ENCODE results near the gene KDF1. TPM values are rescaled to one million over a fixed set of nuclear protein-coding genes. Genes with fewer than 3 reads are reported as not detected.
"Not testable (repeated sequence)": the region's sequence is repeated elsewhere in the genome, so short reads cannot be mapped to it uniquely, and the experiment has no call there.

KDF1 gene
- total RNA-seq, 1 experiment from 2014 or later, result not detected

DNA sequence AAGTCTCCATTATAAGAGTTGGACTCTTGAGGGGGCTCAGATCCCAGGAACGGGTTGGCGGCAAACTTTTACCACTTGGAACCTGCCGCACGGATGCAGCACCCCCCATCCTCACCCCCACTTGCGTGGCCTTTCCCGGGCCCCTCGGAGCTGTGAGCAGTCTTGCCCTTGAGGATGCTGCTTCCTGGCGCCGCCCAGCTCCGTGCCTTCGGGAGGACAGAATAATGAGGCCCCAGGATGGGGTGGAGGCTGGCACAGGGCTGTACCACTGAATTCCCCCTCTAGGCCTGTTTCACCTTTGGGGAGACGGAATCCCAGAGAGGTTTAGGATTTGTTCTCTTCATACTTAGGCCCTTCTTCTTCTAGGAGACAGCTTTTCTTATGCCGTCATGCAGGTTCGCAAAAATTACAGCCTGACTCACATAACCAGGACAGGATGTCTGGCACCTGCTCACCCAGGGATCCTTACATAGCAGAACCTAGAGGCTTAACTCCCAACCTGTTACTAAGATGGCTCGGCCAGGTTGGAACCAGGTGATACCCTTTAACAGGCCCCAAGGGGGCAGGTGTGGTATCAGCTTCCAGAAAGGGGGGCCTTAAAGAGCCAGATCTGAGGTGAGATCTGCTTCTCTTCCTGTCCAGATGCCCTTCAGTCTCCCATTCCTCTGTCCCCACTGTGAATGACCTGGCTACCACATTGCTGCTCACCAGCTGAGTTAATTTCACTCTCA is 34.7 kb upstream of the KDF1 start:
- in situ Hi-C loops (cut with HindIII; ENCODE audit: low sequenced_read_pairs), result no loop called here
- peak; percentile 55 for DNase-seq (ENCODE audit: low spot score)

DNA sequence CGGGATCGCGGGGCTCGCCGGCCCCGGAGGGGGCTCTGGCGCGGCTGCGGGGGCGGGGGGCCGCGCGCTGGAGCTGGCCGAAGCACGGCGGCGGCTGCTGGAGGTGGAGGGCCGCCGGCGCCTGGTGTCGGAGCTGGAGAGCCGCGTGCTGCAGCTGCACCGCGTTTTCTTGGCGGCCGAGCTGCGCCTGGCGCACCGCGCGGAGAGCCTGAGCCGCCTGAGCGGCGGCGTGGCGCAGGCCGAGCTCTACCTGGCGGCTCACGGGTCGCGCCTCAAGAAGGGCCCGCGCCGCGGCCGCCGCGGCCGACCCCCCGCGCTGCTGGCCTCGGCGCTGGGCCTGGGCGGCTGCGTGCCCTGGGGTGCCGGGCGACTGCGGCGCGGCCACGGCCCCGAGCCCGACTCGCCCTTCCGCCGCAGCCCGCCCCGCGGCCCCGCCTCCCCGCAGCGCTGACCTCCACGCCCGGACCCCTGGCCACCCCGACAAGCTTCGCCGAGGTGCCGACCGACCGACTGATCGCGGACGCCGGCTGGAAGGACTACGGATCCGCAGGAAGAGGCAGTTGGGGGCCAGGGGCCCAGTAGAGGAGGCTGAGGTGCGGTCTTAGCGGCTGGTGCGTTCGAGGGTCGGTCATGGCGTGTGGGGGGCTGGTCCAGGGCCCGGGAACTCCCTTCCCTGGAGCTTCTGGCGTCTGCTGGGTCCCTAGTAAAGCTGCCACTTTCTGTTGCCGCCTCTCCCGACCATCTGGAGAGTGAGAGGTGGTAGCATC is 33.9 kb upstream of the KDF1 start:
- in situ Hi-C loops (cut with HindIII; ENCODE audit: low sequenced_read_pairs), result no loop called here
- DNase-seq (ENCODE audit: low spot score), result no peak

DNA sequence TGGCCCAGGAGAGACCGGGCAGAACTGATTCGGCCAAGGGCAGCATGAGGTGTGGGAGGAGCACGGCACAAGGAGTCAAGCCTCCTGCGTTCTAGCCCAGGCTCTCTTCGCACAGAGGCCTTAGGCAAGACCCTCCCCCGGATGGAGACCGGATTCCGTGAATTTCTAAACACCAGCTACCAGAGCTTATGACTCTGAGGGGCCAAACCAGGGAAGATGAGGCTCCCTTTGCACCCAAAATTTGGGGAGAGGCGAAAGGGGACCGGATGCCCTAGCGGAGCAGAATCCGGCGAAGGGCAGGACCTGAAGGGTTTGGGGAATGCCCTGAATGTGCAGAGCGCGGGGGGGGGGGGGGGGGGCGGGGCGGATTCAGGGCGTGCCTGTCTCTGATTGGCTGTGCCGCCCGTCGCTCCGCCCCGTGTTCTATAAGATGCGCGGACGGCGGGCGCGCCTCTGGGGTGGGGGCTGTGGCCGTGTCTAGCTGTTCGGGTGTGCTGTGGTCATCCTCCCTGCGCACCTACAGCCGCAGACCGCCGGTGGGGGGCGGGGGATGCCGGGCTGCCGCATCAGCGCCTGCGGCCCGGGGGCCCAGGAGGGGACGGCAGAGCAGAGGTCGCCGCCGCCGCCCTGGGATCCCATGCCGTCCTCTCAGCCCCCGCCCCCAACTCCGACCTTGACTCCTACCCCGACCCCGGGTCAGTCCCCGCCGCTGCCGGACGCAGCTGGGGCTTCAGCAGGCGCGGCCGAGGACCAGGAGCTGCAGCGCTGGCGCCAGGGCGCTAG is 33.2 kb upstream of the KDF1 start, which contains the start of gene TRNP1:
TSS of gene TRNP1 (plus strand) at position 456 of the 783 bp plus-strand sequence. CDS start at position 551, 95 bp downstream.
- in situ Hi-C loops (cut with HindIII; ENCODE audit: low sequenced_read_pairs), result no loop called here

DNA sequence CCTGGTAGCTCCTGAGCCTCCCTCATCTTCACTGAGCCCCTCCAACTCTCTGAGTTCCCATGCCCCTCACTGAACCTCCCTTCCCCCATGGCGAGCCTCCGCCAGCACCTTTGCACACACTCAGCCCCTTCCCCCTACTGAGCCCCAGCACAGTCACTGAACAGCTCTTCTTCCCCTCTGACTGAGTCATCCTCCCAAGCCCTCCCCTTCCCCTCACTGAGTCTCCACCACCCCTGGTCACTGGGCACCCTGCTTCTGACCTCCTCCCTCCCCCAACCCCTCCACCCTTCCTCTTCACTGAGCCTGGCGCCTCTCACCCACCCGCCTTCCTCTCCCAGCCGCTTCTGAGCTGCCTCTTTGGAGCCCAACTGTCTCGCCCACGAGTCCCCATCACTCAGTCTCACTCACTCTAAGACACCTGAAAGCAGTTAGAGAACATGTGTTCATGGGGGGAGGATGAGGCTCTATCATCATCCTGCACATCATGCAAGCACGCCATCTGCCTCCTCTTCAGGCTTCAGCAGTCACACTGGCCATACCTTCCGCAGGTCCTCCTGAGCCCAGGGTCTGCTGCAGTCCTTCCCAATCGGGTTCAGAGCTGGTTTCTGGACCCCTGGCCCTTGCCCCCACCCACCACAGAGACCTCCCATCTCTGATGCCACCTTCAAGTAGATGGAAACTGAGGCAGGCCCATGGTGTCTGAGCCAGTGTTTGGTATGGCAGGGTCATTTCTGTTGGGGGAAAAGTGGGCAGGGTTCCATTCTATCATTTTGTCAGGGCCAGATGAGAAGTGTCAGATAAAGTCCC is 31.2 kb upstream of the KDF1 start:
- in situ Hi-C loops (cut with HindIII; ENCODE audit: low sequenced_read_pairs), result no loop called here
- no peak for DNase-seq (ENCODE audit: low spot score)

More for the DNA sequence above, 33.2 kb upstream of the KDF1 start, which contains the start of gene TRNP1:
- DNase-seq (ENCODE audit: low spot score), result peak; percentile 89

DNA sequence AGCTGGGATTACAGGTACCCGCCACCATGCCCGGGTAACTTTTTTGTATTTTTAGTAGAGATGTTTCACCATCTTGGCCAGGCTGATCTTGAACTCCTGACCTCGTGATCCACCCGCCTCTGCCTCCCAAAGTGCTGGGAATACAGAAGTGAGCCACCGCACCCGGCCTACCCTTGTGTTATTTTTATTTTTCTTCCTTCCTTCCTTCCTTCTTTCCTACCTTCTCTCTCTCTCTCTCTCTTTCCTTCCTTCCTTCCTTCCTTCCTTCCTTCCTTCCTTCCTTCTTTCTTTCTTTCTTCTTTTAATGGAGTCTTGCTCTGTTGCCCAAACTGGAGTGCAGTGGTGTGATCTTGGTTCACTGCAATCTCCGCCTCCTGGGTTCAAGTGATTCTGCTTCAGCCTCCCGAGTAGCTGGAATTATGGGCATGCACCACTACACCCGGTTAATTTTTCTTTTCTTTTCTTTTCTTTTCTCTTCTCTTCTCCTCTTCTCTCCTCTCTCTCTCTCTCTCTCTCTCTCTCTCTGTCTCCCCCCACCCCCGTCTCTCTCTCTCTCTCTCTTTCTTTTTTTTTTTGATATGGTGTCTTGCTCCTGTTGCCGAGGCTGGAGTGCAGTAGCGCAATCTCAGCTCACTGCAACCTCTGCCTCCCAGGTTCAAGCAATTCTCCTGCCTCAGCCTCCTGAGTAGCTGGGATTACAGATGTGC is 29.3 kb upstream of the KDF1 start:
- DNase-seq (ENCODE audit: low spot score); in situ Hi-C loops (cut with HindIII; ENCODE audit: low sequenced_read_pairs): not testable (repeated sequence)

DNA sequence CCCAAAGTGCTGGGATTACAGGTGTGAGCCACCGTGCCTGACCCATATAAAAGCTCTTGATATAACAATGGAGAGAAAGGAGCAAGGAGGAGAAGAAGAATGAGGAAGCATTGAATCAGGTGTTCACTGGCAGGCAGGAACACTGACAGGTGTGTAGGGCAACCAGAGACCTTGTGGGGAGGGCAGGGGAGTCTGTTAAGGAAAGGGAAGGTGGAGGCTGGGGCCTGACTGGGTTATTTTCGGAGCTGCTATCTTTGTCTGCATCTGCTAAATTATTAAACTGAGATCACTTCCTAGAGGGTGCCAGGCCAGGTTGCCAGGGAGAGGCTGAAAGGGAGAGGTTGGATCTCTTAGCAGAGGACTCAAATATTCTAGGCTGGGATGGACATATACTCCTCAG is 26.4 kb upstream of the KDF1 start:
- DNase-seq (ENCODE audit: low spot score), result no peak
- in situ Hi-C loops (cut with HindIII; ENCODE audit: low sequenced_read_pairs), result no loop called here

DNA sequence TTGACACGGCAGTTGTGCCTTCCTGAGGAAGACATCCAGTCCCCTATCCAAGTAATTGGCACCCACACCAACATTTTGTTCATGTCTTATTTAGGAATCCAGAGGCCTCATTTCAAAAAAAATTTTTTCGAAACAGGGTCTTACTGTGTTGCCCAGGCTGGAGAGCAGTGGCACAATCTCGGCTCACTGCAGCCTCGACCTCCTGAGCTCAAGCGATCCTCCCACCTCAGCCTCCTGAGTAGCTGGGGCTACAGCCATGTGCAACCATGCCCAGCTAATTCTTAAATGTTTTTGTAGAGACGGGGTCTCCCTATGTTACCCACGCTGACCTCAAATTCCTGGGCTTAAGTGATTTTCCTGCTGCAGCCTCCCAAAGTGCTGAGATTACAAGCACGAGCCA is 24.0 kb upstream of the KDF1 start:
- in situ Hi-C loops (cut with HindIII; ENCODE audit: low sequenced_read_pairs), result no loop called here
- no peak for DNase-seq (ENCODE audit: low spot score)

DNA sequence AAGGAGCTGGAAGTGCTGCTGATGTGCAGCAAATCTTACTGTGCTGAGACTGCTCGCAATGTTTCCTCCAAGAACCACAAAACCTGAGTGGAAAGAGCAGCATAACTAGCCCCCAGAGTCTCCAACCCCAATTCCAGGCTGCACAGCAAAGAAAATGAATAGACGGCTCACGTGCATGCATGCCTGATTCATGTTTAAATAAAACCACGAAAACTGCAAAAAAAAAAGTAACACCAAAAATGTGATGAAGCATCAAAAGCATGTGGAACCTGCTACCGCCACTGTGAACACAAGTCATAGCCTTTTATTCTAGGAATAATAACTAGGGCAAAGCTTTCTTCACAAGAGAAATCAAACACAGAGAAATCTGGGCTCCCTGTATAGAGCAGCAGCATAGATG is 23.6 kb upstream of the KDF1 start:
- in situ Hi-C loops (cut with HindIII; ENCODE audit: low sequenced_read_pairs), result no loop called here
- no peak for DNase-seq (ENCODE audit: low spot score)

DNA sequence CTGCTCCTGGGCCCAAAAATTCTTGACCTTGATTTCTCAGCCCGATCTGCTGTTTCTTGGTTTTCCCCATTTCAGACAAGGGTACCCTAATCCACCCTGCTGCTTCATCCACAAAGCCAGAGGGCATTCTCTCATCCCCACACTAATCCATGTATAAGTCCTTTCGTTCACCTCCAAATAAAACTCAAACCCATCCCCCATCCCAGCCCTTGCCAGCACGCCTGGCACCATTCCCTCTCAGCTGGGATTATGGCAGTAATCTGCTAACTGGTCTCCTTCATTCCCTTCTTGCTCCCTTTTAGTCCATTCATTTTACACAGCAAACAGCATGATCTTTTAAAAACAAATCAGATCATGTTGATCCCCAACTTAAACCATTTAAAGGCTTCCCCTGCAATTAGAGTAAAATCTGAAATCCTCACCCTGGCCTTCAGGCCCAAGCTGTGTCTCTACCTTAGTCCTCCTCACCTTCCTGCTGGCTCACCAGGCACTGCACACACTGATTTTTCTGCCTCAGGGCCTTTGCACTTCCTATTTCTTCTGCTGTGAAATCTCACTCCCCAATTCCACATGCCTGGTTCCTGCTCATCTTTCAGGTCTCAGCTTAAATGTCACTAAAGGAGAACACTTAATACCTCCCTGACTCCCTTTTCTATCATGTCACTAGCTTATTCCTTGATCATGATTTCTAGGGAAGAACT is 21.0 kb upstream of the KDF1 start:
- in situ Hi-C loops (cut with HindIII; ENCODE audit: low sequenced_read_pairs), result no loop called here
- DNase-seq (ENCODE audit: low spot score), result no peak

DNA sequence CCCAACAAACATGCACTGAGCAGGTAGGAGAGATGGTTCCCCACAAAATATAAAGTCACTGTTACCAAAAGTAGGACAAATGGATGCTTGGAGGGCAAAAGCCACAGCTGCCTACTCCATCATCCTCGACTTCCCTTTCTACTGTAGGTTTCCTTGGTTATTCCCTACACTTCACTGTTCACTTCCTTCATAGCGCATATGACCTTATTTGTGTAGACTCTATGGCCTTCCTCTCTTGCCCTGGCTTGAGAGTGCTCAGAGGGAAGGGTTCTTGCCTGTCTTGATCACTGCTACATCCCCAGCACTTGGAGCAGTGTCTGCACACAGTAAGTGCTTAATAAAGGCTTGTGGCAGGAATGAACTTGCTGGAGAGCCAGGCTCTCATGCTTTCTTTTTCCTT is 18.6 kb upstream of the KDF1 start:
- no peak for DNase-seq (ENCODE audit: low spot score)
- in situ Hi-C loops (cut with HindIII; ENCODE audit: low sequenced_read_pairs), result no loop called here

DNA sequence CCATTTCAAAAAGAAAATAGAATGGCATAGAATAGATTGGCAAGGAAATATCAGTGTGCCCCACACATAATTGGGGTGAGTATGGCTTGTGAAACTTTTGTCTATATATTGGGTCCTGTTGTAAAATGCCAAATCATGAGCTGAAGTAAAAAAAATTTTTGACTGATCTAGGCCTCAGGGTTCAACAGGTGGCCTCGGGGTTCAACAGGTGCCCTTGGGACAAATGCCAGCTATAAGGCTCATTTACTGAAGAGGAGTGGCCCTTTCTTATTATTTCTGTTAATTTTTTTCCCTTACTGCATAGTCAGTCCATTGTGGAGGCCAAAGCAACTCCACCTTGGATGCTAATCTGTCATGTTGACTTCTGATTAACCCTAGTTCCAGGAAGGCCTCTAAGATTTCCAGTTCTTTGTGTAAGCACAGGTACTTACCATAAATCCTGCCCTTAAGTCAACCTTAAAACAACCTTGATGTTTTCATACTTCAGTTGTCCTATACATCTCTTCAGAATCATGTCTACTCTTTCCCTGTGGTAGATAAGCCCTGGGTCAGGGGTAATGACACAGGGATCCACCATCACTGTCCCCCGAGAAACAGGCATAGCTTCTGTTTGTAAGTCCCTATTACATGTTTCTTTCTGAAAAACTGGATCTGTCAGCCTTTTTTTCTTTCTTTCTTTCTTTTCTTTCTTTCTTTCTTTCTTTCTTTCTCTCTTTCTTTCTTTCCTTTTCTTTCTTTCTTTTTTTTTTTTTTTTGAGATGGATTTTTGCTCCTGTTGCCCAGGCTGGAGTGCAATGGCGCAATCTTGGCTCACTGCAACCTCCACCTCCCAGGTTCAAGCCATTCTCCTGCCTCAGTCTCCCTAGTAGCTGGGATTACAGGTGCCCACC is 16.6 kb upstream of the KDF1 start:
- in situ Hi-C loops (cut with HindIII; ENCODE audit: low sequenced_read_pairs), result no loop called here
- no peak for DNase-seq (ENCODE audit: low spot score)

DNA sequence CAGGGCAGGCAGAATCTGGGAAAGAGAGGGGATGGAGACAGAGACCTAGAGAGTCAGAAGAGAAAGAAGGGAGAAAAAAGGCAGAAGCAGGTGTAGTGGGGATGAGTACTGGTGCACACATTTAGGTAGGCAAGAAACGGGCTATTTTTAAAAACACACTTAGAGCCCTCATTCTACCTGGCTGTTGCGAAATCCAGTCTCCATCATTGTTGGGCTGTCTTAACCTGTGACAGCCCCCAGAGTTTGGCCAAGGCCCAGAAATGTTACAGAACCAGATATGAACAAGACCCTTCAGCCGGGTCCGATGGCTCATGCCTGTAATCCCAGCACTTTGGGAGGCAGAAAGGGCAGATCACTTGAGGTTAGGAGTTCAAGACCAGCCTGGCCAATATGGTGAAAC is 12.6 kb upstream of the KDF1 start:
- in situ Hi-C loops (cut with HindIII; ENCODE audit: low sequenced_read_pairs), result loop anchor here (25.0 kb wide), 1 partner anchor 89 kb away; no protein-coding TSS in a partner anchor
- no peak for DNase-seq (ENCODE audit: low spot score)

DNA sequence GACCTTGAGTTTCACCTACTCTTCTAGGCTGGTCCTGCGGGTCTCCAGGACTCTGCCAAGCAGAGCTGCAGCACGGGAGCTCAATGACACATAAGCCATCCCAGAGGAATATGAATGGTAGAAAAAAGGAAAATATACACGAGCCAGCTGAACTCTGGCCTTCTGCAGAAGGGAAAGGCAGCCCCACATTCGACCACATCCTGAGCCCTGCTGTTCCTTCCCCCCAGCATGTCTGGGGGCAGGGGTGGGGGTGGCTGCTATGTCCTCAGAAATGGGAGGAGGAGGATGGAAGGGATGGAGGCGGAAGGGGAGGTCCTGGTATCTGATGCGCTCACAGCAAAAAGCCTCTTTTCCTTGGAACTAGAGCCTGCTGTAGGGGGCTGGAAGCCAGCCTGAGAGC is 12.1 kb upstream of the KDF1 start:
- DNase-seq (ENCODE audit: low spot score), result no peak
- in situ Hi-C loops (cut with HindIII; ENCODE audit: low sequenced_read_pairs), result loop anchor here (25.0 kb wide), 1 partner anchor 90 kb away; no protein-coding TSS in a partner anchor

DNA sequence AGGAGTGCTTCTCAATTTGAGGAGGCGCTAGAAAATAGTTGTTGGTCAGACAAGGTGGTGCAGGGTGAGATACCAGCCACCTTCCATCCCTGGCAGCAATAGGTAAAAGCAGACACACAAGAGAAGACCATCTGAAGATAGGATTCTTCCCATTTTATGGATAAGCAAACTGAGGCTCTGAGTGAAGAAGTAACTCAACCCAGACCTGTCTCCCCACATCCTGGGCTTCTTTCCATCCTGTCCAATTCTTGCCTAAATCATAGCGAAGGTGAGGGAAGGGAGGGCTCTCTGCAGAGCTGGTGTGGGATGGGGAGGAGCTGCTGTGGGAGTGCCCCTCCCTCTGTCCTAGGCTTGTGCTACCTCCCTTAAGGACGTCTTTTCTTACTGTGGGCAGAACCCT is 11.3 kb upstream of the KDF1 start:
- in situ Hi-C loops (cut with HindIII; ENCODE audit: low sequenced_read_pairs), result loop anchor here (25.0 kb wide), 1 partner anchor 91 kb away; no protein-coding TSS in a partner anchor
- no peak for DNase-seq (ENCODE audit: low spot score)

DNA sequence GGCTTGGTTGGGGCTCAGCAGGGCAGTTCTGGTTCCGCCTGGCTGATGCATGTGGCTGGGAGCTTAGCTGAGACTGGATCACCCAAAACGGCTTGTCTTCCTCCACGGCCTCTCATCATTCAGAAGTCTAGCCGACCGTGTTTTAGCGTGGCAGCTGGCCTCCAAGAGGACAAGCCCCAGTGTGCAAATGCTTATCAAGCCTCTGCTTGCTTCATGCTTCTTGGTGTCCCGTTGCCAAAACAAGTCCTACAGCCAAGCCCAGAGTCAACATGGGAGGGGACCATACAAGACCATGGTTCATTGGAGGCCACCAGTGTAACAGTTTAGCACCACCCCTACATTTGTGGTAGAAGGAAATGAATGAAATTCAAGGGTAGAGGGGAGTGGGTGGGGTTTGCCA is 10.5 kb upstream of the KDF1 start:
- DNase-seq (ENCODE audit: low spot score), result no peak
- in situ Hi-C loops (cut with HindIII; ENCODE audit: low sequenced_read_pairs), result loop anchor here (25.0 kb wide), 1 partner anchor 91 kb away; no protein-coding TSS in a partner anchor

DNA sequence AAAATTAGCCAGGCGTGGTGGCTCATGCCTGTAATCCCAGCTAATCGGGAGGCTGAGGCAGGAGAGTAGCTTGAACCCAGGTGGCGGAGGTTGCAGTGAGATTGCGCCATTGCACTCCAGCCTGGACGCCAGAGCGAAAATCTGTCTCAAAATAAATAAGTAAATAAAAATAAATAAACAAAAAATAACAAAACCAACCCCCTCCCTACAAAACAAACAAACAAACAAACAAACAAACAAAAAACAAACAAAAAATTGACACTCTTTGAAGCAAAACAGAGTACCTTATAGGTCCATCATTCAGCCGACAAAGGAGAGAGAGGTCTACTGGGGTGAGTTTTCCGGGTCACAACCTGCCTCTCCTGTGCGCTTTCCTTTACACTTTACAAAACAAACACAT is 5.4 kb upstream of the KDF1 start:
- no peak for DNase-seq (ENCODE audit: low spot score)
- in situ Hi-C loops (cut with HindIII; ENCODE audit: low sequenced_read_pairs), result loop anchor here (25.0 kb wide), 1 partner anchor 97 kb away; no protein-coding TSS in a partner anchor

DNA sequence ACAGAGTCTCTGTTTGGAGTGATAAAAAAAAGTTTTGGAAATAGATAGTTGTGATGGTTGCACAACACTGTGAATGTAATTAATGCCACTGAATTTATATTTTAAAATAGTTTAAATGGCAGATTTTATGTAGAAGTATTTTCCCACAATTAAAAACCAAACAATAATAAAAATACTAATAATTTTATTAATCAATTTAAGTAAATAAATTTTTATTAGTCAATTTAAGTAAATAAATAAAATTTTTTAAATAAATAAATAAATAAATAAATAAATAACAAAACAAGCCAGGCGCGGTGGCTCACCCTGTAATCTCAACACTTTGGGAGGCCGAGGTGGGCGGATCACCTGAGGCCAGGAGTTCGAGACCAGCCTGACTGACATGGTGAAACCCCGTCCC is 4.9 kb upstream of the KDF1 start:
- in situ Hi-C loops (cut with HindIII; ENCODE audit: low sequenced_read_pairs), result loop anchor here (25.0 kb wide), 1 partner anchor 97 kb away; no protein-coding TSS in a partner anchor
- no peak for DNase-seq (ENCODE audit: low spot score)

Measured in G401 (cell line).